PC-9 (cell line): ENCODE results near the gene SORCS2.

Experiments used
- CTCF ChIP-seq: fragments of 200-600 bp; sonication (generic); conservative IDR thresholded peaks from 2 replicates; pipeline ENCODE4 v1.6.1; 2017; ENCODE audit warnings: mixed run types, antibody characterized with exemption, mild to moderate bottlenecking, moderate library complexity
- EZH2 ChIP-seq: fragments of 200-600 bp; sonication (generic); IDR thresholded peaks from 2 replicates; pipeline ENCODE4 v1.8.0; 2017; ENCODE audit warnings: antibody characterized with exemption, low read depth

- TF ChIP-seq CTCF (no peak), EZH2 (no peak)
These were observed 42.2 kb upstream of the SORCS2 start for GRCh38 chr4:7150036-7150635.
